K562 (cell line): Measurements from ENCODE around the gene NYAP2.

Source experiments
- ATF1 ChIP-seq, 2 experiments: fragments of 450-650 bp in 1 of 2; IDR thresholded peaks; 2 replicates each; pipeline ENCODE4 v1.6.1; 2016; ENCODE audit warnings: missing compliant biosample characterization in 1 of 2, missing genetic modification characterization in 1 of 2
- EHMT2 ChIP-seq: fragments of 450-650 bp; IDR thresholded peaks from 2 replicates; pipeline ENCODE4 v1.6.1; 2018; ENCODE audit warnings: antibody characterized with exemption
- EP300 ChIP-seq: IDR thresholded peaks from 2 replicates; pipeline ENCODE4 v1.6.1; 2012; ENCODE audit warnings: low read length, improper control_type of control experiment
- GTF2F1 ChIP-seq: IDR thresholded peaks from 2 replicates; pipeline ENCODE4 v1.6.1; 2011; ENCODE audit warnings: low read depth, low read length, improper control_type of control experiment
- POLR2AphosphoS5 ChIP-seq: IDR thresholded peaks from 2 replicates; pipeline ENCODE4 v1.6.1; 2011; ENCODE audit warnings: mild to moderate bottlenecking, low read depth, low read length, moderate library complexity; ENCODE audit not compliant: control insufficient read depth, insufficient read depth
- TGIF2 ChIP-seq: sonication (generic); formaldehyde crosslinking; IDR thresholded peaks from 2 replicates; pipeline ENCODE4 v1.8.1; 2022; ENCODE audit warnings: mild to moderate bottlenecking, missing genetic modification reagents, moderate library complexity
- ZNF77 ChIP-seq: fragments of 250-450 bp; sonication (Bioruptor Pico); IDR thresholded peaks from 2 replicates; pipeline ENCODE4 v1.5.0; 2020
- TF ChIP-seq, protein P1 (sequence below), 3 experiments: IDR thresholded peaks in 2 of 3; conservative IDR thresholded peaks in 1 of 3; 2 replicates each; pipeline ENCODE4 v1.5.1; 2011 to 2012; ENCODE audit warnings: low read length in 3 of 3, mild to moderate bottlenecking in 3 of 3, control low read depth in 2 of 3, improper control_type of control experiment in 1 of 3, inconsistent platforms in 1 of 3, low read depth in 1 of 3, mixed read lengths in 1 of 3, moderate library complexity in 1 of 3; ENCODE audit not compliant: insufficient read depth in 2 of 3
- TF ChIP-seq, protein P2 (sequence below), 2 experiments: fragments of 450-650 bp in 1 of 2; sonication (generic) in 1 of 2; formaldehyde crosslinking in 1 of 2; IDR thresholded peaks in 1 of 2; conservative IDR thresholded peaks in 1 of 2; 2 replicates each; pipeline versions ENCODE4 v1.6.1 to v1.8.1; 2016 to 2023; ENCODE audit warnings: mild to moderate bottlenecking in 2 of 2, moderate library complexity in 2 of 2, inconsistent platforms in 1 of 2, missing genetic modification reagents in 1 of 2
- TF ChIP-seq, protein P3 (sequence below): IDR thresholded peaks from 2 replicates; pipeline ENCODE4 v1.6.1; 2016; ENCODE audit warnings: missing genetic modification characterization, missing compliant biosample characterization

DNA sequence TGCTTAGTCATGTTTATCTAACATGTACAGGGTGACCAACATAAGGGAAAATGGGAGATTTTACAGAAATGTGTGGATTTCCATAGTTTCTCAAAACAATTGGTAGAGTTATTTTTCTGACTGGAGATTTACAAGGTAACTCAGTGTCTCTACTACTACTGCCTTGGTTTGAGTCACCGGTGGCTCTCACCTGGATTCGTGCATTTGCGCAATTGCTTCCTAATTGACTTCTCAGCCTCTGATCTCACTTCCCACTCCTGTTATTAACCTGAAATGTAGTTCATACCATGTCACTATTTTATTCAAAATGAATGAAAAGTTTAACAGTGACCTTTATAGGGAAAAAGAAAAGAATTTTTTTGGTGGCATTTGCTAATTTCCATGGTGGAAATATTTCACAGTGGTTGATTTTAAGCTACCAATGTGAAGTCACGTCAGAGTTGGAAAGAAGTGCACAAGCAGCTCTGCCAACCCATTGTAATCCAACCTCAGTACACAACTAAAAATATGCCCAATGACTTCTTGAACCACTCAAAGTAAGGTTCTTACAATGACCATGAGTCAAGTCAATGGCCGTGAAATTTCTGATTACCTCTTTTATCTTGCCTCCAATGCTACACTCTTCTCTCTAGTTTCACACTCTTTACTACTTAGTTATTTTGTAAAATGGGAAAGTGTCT, 94.0 kb downstream of the NYAP2 start:
- TF ChIP-seq, protein P1, sequence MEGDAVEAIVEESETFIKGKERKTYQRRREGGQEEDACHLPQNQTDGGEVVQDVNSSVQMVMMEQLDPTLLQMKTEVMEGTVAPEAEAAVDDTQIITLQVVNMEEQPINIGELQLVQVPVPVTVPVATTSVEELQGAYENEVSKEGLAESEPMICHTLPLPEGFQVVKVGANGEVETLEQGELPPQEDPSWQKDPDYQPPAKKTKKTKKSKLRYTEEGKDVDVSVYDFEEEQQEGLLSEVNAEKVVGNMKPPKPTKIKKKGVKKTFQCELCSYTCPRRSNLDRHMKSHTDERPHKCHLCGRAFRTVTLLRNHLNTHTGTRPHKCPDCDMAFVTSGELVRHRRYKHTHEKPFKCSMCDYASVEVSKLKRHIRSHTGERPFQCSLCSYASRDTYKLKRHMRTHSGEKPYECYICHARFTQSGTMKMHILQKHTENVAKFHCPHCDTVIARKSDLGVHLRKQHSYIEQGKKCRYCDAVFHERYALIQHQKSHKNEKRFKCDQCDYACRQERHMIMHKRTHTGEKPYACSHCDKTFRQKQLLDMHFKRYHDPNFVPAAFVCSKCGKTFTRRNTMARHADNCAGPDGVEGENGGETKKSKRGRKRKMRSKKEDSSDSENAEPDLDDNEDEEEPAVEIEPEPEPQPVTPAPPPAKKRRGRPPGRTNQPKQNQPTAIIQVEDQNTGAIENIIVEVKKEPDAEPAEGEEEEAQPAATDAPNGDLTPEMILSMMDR (IDR thresholded peaks at IDR 0.05 in 2 of 3, conservative IDR thresholded peaks at IDR 0.05 in 1 of 3; ENCODE audit: insufficient read depth in 2 of 3, low read depth in 1 of 3, low read length in 3 of 3): no peak
- TF ChIP-seq POLR2AphosphoS5 (no peak), EP300 (no peak), ATF1 (CRISPR knock-in tag; IDR thresholded peaks at IDR 0.05) (no peak), ATF1 (tag; IDR thresholded peaks at IDR 0.05) (no peak), EHMT2 (no peak), ZNF77 (CRISPR knock-in tag) (no peak), GTF2F1 (no peak), TGIF2 (CRISPR knock-in tag) (no peak)
- TF ChIP-seq, protein P2, sequence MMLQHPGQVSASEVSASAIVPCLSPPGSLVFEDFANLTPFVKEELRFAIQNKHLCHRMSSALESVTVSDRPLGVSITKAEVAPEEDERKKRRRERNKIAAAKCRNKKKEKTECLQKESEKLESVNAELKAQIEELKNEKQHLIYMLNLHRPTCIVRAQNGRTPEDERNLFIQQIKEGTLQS (IDR thresholded peaks at IDR 0.05): no peak
- TF ChIP-seq, protein P2 (CRISPR knock-in tag; conservative IDR thresholded peaks at IDR 0.05): no peak
- TF ChIP-seq, protein P3, sequence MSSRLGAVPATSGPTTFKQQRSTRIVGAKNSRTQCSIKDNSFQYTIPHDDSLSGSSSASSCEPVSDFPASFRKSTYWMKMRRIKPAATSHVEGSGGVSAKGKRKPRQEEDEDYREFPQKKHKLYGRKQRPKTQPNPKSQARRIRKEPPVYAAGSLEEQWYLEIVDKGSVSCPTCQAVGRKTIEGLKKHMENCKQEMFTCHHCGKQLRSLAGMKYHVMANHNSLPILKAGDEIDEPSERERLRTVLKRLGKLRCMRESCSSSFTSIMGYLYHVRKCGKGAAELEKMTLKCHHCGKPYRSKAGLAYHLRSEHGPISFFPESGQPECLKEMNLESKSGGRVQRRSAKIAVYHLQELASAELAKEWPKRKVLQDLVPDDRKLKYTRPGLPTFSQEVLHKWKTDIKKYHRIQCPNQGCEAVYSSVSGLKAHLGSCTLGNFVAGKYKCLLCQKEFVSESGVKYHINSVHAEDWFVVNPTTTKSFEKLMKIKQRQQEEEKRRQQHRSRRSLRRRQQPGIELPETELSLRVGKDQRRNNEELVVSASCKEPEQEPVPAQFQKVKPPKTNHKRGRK (tag): no peak
